ENCODE data around the gene PCSK1. TPM values are rescaled to one million over a fixed set of nuclear protein-coding genes. Genes with fewer than 3 reads are reported as not detected.

PCSK1 gene
- total RNA-seq, 2 experiments from 2014 or later: not detected

GRCh38 chr5:96377597-96377996, 55.5 kb downstream of the PCSK1 start:
- Histone ChIP-seq H3K27ac (ENCODE audit: low read depth, low read length, poor library complexity, severe bottlenecking) (no peak overlapping the region), H3K79me2 (ENCODE audit: insufficient read depth, low read depth, low read length) (no peaks in the 10 kb centered on the region), H3K36me3 (ENCODE audit: insufficient read depth, low read length) (no peaks in the 10 kb centered on the region), H2AFZ (ENCODE audit: low read length) (no peak overlapping the region), H3K4me2 (ENCODE audit: low read length) (no peak overlapping the region), H4K20me1 (ENCODE audit: insufficient read depth, low read length) (no peaks in the 10 kb centered on the region), H3K4me1 (ENCODE audit: insufficient read depth, low read length, poor library complexity, severe bottlenecking) (no peaks in the 10 kb centered on the region), H3K9me2 (ENCODE audit: insufficient read depth, low read length) (no peaks in the 10 kb centered on the region), H3K9me3 (ENCODE audit: low read length) (no peaks in the 10 kb centered on the region), H3K4me3 (ENCODE audit: low read depth, low read length, poor library complexity, severe bottlenecking) (no peak overlapping the region)
- CTCF ChIA-PET (ENCODE audit: unreplicated experiment): no interaction called here
- TF ChIP-seq EZH2phosphoT487 (IDR thresholded peaks at IDR 0.05; ENCODE audit: borderline replicate concordance, low read depth, low read length): no peak
- no peak for TF ChIP-seq CTCF (conservative IDR thresholded peaks at IDR 0.05; ENCODE audit: low read length)
- intact Hi-C loops (cut with micrococcal nuclease; ENCODE audit: unreplicated experiment): no loop called here
- no peak for DNase-seq (ENCODE audit: low spot score)
- POLR2A ChIA-PET: interaction anchor here (0.6 kb wide), 1 partner anchor 139 kb away, joined by 4 read pairs; no protein-coding TSS in a partner anchor
- BruUV-seq (replicated peaks): no TSS peak

GRCh38 chr5:96377167-96377566, 55.9 kb downstream of the PCSK1 start:
- no peak overlapping the region for H3K27ac ChIP-seq (ENCODE audit: low read depth, low read length, poor library complexity, severe bottlenecking)
- ChIA-PET POLR2A (interaction anchor here (0.6 kb wide), 2 partner anchors 138 to 315 kb away, joined by 3 to 4 read pairs; no protein-coding TSS in a partner anchor), CTCF (ENCODE audit: unreplicated experiment) (no interaction called here)
- no peaks in the 10 kb centered on the region for H3K36me3 ChIP-seq (ENCODE audit: insufficient read depth, low read length)
- no peak for DNase-seq (ENCODE audit: low spot score)
- H3K9me3 ChIP-seq (ENCODE audit: low read length): no peaks in the 10 kb centered on the region
- intact Hi-C loops (cut with micrococcal nuclease; ENCODE audit: unreplicated experiment): no loop called here
- H2AFZ ChIP-seq (ENCODE audit: low read length): no peak overlapping the region
- TF ChIP-seq EZH2phosphoT487 (IDR thresholded peaks at IDR 0.05; ENCODE audit: borderline replicate concordance, low read depth, low read length) (no peak), CTCF (conservative IDR thresholded peaks at IDR 0.05; ENCODE audit: low read length) (no peak)
- no peaks in the 10 kb centered on the region for H4K20me1 ChIP-seq (ENCODE audit: insufficient read depth, low read length)
- H3K79me2 ChIP-seq (ENCODE audit: insufficient read depth, low read depth, low read length): no peaks in the 10 kb centered on the region
- H3K4me1 ChIP-seq (ENCODE audit: insufficient read depth, low read length, poor library complexity, severe bottlenecking): no peaks in the 10 kb centered on the region
- no peaks in the 10 kb centered on the region for H3K9me2 ChIP-seq (ENCODE audit: insufficient read depth, low read length)
- no peak overlapping the region for H3K4me2 ChIP-seq (ENCODE audit: low read length)
- H3K4me3 ChIP-seq (ENCODE audit: low read depth, low read length, poor library complexity, severe bottlenecking): no peak overlapping the region
- no TSS peak for BruUV-seq (replicated peaks)

- POLR2A ChIA-PET: interaction anchor here (0.7 kb wide), 1 partner anchor 109 kb away, joined by 3 read pairs; no protein-coding TSS in a partner anchor
- H3K4me1 ChIP-seq (ENCODE audit: insufficient read depth, low read length, poor library complexity, severe bottlenecking): no peaks in the 10 kb centered on the region
- H3K9me3 ChIP-seq (ENCODE audit: low read length): no peaks in the 10 kb centered on the region
- no TSS peak for BruUV-seq (replicated peaks)
- H4K20me1 ChIP-seq (ENCODE audit: insufficient read depth, low read length): no peaks in the 10 kb centered on the region
- H3K4me3 ChIP-seq (ENCODE audit: low read depth, low read length, poor library complexity, severe bottlenecking): no peak overlapping the region
- no peak for TF ChIP-seq EZH2phosphoT487 (IDR thresholded peaks at IDR 0.05; ENCODE audit: borderline replicate concordance, low read depth, low read length)
- TF ChIP-seq CTCF (conservative IDR thresholded peaks at IDR 0.05; ENCODE audit: low read length): no peak
- intact Hi-C loops (cut with micrococcal nuclease; ENCODE audit: unreplicated experiment): no loop called here
- no peak for DNase-seq (ENCODE audit: low spot score)
- no peak overlapping the region for H3K27ac ChIP-seq (ENCODE audit: low read depth, low read length, poor library complexity, severe bottlenecking)
- H3K36me3 ChIP-seq (ENCODE audit: insufficient read depth, low read length): no peaks in the 10 kb centered on the region
- H3K79me2 ChIP-seq (ENCODE audit: insufficient read depth, low read depth, low read length): no peaks in the 10 kb centered on the region
- H3K4me2 ChIP-seq (ENCODE audit: low read length): no peak overlapping the region
- H2AFZ ChIP-seq (ENCODE audit: low read length): no peak overlapping the region
- no peaks in the 10 kb centered on the region for H3K9me2 ChIP-seq (ENCODE audit: insufficient read depth, low read length)
- CTCF ChIA-PET (ENCODE audit: unreplicated experiment): no interaction called here
Measured at GRCh38 chr5:96374653-96375052, 58.4 kb downstream of the PCSK1 start.
